Stimulated activated CD8-positive, alpha-beta memory T cell treated with anti-CD3 and anti-CD28 coated beads, Interleukin-4, amount 100 ng/mL, for 1 hour (primary cell): ENCODE measurements around the gene ARNT2.

Source experiments
- DNase-seq, 2 donors: peaks; one replicate each; pipeline ENCODE4 v3.0.0-alpha.2; 2020; ENCODE audit warnings: low read depth in 2 of 2, low spot score in 1 of 2

Gene ARNT2

DNA sequence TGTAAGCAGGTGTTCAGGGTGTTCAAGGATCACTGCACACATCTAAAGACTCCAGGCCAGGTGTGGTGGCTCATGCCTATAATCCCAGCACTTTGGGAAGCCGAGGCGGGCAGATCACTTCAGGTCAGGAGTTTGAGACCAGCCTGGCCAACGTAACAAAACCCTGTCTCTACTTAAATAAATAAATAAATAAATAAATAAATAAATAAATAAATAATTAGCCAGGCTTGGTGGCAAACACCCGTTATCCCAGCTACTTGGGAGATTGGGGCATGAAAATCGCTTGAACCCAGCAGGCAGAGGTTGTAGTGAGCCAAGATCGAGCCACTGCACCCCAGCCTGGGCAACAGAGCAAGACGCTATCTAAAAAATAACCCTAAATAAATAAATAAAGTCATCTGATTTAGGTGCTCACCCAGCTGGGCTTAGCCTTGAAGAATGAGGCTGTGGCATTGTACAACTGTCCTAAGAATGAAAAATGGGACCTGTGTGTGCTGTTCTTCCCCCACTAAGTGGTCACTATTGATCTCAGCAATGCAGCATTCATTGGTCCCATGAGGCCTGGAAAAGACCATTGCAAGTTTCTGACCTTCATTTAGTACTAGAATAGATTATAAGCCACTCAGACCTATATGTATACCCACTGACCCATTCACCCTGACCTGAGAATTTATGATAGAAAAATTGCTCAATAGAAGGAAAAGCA lies 208.1 kb downstream of the ARNT2 start:
- DNase-seq = no peak

DNA sequence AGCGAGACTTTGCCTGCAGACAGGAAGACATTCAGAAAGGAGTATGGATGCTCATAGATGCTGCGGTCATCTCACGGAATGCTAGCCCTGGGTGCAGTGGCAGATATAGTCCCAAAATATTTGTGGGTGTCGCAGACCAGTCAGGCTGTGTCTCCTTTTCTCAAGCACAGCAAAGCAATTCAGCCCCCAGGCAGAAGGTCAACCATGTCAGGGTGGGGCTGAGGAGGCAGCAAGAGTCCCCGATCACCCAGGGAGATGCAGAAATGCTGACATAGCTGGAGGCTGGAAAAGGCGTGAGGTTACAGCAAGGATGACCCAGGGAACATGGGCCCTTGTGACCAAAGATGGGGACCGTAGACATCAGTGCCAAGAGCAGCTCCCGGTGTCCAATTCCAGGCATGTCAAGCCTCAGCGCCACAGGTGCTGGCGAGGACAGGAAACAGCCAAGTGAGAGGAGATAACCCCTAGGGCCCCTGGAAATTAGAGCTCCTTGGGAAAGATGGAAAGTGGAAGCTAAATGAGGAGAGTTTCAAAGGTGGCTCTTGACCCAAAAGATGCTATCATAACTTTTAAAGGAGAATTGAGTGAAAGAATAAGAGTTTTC lies 209.7 kb downstream of the ARNT2 start:
- no peak for DNase-seq

DNA sequence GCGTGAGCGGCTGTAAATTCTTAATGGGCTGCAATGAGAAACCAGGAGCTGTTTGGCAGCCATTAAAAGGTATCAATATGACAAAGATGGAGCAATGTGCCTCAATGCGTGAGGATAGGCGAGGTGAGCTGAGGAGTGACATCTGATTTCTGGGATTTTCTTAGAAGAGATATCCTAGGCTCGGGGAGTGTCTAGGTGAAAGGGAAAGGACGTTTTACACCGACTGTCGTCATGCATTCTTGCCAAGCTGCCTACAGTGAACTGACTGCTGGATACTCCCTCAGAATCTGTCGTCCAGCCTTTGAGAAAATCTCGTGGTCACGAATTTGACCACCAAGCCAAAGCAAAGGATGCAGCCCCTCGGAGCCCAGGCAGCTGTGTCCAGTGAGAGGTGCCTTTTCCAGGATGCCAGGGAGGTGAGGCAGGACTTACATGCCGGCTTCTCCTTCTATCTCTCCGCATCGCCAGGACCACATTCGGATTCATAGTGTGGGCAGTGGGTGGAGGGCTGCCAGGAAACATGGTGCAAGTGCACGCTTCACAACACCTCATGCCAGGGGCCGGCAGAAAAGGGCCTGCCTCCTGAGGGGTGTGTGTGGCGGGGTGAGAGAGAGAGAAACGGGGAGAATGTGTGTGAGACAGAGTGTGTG lies 210.7 kb downstream of the ARNT2 start:
- DNase-seq = no peak

DNA sequence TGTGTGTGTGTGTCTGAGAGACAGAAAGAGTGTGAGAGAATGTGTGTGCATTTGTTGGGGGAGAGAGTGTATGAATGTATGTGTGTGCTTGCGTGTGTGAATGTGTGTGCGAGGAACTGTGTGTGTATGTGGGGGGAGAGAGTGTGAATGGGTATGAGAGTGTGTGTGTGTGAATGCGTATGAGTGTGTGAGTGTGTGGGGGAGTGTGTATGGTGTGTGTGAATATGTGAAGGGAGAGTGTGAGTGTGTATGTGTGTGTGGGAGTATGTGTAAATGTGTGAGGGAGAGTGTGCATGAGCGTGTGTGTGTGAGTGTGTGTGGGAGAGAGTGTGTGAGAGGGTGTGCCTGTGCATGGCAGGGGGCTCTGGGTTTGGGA lies 211.2 kb downstream of the ARNT2 start:
- DNase-seq = no peak

DNA sequence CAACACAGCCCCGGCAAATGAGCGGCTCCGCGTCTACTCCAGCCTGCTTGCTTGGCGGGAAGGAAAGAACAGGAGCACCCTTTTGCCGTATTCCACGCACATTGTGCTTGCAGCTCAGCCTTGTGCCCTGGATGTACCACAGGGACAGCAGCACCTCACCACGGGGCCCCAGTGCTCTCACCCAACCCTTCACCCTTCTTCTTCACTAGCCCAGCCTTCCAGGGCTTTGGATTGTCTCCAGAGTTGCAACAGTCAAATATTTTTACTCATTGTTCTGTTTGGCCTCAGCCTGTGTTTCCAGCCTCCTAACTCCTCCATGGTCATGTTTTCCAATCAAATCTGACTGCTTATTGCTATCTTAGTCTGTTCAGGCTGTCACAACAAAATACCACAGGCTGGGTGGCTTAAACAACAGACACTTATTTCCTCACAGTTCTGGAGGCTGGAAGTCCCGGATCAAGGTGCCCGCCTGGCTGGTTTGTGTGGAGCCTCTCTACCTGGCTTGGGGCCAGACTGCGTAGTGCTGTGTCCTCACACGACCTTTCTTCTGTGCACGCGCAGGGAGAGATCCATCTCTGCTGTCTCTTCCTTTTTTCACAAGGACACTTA lies 211.7 kb downstream of the ARNT2 start:
- DNase-seq = no peak

DNA sequence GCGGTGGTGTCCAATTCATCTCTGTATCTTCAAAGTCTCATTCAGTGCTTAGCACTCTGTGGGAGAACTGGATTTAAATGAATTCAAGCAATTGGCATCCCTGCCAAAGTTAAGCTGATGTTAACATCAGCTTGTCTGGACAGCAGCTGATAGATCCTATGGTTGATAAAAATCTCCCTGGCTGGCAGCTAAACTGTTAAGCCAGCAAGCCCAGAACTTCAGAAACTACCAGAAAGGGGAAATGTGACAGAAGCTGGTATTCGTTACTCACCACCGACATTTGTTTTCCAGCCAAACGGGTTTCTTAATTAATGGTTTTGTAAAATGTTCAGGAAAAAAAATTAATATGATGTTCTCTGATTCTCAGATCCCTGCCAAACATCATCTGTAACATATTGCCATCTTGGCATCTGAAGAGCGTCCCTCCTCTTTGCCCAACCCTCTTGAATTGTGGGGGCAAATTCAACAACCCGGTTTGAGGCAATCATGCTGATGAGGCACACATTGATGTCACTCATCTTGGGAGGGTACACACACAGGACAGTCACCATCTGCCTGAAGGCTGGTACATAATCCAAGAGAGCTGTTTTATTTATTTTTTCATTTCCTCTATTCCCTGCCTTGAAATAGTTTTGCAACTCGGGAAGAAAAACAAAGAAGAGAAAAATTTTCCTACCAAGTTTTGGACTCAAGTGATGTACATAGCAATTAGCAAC lies 214.7 kb downstream of the ARNT2 start:
- no peak for DNase-seq

DNA sequence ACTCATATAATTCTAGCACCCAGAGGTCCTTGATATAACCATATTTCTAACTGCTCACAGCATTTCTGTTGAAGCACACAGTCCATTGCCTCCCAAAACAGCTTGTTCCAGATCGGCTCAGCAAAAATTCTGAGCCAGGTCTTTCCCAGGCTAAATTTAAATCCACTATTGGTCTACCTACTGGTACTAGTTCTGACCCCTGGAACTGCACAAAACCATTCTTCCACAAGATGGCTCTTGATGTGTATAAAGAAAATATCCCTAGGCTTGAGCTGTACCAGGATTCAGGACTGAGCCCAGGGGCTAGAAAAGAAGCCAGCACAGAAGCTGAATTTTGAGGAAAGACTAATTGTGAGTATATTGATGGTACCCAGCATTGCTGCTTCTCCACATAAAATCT lies 215.5 kb downstream of the ARNT2 start:
- no peak for DNase-seq

DNA sequence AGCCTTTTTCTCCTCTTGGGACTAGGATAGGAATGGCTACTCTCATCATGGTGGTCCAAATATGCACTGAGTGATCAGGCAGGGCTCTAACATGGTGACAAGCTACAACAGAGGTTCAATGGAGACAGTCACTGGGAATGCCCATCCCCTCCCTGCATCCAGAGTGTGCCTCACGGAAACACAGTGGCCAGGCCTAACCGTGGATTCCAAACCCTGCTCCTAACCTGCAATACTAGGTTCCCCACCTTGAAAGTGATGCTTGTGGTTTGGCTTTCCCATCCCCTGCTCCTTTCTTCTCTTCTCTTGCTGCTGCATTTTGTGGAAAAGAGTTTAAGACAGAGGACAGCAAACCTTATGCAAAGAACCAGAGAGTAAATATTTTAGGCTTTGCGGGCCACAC lies 216.0 kb downstream of the ARNT2 start:
- no peak for DNase-seq

DNA sequence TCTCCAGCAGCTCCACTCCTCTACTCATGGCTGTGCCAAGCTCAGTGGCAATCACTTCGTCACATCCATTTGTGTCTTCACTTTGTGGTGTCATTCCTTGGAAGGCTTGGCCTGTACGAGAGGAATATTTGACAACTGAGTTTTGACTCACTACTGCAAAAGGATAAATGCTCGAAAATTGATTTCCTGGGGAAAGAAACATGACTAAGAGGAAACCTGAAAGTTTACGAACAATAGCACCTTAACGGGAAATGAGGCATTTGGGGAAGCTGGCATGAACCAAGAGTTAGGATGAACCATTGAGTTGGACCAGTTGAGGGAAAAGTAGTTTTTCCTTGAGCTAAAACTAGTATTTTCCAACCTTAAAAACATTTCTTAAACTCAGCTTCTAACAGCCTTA lies 216.7 kb downstream of the ARNT2 start:
- DNase-seq = no peak

DNA sequence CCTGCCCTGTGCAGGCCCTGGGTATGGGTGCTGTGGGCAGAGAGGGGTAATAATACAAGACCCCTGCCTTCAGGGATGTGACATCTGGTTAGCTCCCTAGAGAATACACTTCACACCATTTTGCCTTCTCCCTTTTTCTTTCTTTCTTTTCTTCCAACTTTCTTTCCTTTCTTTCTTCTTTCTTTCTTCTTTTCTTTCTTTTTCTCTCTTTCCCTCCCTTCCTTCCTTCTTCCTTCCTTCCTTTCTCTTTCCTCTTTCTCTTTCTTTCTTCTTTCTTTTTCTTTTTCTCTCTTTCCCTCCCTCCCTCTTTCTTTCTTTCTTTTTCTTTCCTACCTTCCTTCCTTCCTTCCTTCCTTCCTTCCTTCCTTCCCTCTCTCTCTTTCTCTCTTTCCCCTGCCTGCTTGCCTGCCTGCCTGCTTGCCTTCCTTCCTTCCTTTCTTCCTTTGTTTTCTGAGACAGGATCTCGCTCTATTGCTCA lies 222.5 kb downstream of the ARNT2 start:
- DNase-seq = no peak

DNA sequence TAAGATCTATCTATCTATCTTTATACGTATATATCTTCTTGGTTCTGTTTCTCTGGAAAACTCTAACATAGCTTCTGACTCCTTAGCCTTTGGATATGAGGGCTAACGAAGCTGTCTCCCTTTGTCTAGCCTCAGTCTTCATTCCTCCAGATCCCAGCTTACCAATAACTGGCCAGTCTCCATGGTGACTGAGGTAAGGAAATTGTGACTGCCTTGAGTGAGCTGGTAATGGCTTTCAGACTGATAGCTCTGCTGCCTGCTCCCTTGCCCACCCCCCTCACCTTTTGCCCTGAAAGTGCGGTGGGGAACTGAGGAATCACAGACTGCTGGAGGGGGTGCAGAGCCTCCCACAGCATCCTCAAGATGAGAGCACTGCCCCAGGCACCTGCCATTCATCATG lies 225.2 kb downstream of the ARNT2 start:
- DNase-seq = no peak

DNA sequence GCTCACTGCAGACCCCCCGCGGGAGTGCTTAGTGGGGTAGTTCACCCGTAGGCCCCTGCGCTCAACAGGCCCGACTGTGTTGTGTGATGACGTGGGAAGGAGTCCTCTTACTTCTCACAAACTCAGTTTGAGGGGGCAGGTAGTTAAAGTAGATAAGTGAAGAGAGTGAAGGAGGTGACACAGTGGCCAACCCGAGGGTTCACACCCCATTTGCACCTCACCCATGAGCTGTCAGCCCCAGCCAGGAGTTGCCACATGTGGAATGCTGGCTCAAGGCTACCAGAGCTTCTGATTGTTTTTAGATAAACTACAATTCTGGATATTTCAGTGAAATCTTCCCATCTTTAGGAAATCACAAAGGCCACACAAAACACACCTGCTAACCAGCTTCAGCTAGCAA lies 226.8 kb downstream of the ARNT2 start:
- DNase-seq = no peak

DNA sequence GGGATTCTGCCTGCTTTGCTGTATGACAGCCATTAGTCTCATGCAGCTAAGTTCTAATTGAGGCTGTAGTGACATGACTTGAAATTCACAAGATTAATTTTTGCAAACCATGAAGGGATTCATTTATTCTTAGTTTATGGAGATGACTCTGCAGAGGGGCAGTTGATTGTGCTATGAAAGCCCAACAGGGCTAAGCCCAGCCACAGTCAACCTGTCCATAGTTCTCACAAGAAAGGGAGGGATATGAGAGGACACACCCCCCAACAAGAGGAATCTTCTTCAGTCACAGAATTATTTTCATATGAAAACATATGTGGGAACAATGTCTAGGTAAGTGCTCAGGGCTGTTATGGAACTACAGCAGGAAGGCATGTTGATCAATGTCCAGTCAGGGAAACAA lies 229.0 kb downstream of the ARNT2 start:
- no peak for DNase-seq

DNA sequence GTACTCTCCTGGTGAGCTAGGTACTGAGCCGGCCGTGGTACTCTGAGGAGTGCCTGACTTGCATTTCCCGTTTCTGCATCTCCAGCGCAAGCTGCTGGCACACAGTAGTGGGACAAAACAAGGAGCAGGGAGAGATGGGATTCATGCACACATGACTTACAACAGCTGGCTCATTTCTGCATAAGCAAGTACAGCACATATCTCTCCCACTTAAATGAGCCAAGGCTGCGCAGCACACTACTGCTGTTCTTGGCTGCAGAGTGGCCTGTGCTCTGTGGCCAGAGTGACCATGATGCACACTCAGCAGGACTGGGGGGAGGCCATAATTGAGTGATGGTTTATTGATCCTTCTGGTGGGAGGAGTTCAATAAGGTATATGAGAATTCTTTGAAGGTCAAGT lies 231.8 kb downstream of the ARNT2 start:
- no peak for DNase-seq

DNA sequence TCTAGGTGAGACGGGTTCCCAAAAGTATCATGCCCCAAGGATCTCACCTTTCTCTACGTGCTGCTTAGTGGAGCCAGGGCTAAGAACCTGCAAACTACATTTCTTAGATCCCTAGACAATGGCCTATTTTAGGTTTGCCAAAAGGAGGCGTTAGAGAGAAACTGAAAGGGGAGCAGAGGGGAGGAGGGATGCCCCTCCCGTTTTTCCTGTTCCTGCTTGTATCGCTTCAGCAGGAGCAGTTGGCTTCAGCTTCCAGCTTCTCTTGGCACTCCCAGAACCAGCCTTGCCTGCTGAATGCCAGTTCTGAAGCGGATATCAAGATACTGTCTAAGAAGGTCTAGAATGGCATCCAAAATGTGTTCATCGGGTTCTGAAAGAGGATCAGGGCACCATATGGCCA lies 232.5 kb downstream of the ARNT2 start:
- DNase-seq = no peak

DNA sequence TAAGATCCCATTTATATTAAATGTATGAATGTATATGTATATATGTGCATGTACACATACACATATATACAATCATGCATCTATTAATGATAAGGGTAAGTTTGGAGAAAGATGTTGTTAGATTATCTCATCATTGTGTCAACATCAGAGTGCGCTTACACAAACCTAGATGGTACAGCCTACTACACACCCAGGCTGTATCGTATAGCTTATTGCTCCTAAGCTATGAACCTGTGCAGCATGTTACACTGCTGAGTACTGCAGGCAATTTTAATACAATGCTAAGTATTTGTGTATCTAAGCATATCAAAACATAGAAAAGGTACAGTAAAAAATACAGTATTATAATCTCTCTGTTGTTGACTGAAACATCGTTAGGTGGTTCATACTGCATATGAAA lies 233.6 kb downstream of the ARNT2 start:
- DNase-seq = no peak

DNA sequence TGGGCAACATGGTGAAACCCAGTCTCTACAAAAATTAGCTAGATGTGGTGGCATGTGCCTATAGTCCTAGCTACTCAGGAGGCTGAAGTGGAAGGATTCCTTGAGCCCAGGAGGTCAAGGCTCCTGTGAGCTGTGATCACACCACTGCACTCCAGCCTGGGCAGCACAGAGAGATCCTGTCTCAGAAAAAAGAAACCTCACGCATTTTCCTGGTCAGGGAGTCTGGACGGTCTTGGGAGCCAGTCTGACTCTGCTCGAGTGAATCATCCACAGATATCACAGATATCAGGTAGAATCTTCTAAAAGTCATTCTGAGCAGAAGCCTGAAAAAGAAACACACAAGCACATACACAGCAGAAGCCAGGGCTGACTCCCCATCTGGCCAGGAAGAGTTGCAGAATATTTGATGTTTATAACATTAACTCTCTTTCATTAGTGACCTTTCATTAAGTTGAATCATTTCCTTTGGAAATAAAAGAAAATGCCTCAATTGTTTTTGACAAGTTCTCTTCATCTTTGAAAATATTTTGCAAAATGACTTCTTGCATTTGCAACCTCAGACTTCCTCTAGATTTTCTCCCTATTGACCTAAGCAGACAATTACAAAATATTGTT lies 234.5 kb downstream of the ARNT2 start:
- DNase-seq = no peak

DNA sequence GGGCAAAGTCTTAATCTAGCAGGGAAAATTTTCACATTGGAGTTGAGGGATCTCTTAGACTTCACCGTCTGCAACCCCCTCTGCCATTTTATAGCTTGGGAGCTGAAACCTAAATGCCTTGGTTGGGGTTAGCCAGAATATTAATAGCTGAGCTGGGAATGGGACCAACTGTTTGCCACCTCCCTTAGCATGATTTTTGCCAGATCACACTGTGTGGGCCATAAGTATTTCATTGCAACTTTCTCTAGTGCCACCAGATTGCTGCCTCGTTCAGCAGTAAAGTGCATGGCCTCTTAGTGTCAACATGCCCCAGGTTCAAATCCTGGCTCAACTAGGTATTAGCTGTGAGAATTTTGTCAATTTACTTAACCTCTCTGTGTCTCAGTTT lies 235.0 kb downstream of the ARNT2 start:
- DNase-seq = no peak

DNA sequence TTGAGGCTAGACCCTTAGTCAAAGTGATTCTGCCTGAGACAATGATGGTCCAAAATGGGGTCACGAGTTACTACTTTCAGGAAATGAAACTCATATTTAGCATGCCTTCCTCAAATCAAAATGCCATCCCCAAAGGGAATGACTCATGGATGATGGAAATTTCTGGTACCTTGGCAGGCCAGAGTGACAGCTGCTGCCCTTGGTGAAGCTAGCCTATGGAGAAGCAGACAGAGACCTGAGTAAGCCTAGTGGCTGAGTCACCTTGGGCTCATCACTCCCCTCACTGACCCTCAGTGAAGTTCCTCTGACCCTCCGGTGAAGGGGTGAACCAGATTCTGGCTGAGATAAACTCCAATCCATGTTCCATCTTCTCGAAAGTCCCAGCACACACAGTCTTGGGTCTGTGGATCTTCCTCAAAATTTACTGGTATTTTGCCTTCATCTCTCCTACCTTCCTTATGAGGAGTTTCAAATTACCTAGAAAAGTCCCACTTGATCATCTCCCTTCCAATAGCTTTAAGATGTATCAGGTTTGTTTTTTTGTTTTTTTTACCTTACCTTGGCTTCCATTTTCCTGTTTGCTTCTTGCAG lies 236.4 kb downstream of the ARNT2 start:
- no peak for DNase-seq

DNA sequence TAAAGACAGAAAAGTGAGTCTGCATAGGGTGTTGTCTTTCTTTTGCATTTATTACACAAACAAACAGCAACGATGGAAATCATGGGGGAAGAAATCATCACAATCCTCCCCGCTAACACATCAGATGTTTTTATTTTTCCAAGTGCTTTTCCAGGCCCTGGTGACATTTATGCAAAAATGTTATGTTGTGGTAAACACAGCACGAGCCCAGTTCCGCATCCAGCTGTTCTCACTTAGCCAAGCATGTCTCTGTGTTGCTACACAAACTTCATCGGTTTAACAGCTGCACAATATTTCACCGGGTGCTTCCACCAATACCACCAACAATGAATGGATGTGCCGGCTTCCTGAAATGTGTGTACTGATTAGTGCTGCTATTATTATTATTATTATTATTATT lies 237.2 kb downstream of the ARNT2 start:
- DNase-seq = no peak

DNA sequence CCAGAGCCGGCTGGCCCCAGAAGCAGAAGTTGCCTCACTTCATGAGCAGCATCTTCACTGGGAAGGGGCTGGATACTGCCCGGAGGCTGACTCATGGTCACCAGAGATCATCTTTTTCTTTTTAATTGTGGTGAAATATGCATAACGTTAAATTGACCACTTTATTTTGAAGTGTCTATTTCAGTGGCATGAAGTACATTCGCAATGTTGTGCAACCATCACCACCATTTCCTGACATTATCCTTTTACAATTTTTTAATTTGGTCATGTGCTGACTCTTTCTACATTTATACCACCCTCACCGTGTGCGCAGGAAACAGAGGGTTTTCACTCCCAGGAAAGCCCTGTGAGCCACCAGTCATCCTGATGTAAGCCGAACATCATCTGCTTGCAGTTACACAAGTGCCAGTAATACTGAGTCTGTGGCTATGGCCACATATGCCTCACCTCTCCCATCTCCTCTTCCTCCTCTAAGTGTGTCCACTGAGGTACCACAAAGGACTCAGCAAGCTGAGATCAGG lies 239.3 kb downstream of the ARNT2 start:
- DNase-seq = no peak
